Measurements from ENCODE around the gene C16orf86.

C16orf86 gene

DNA sequence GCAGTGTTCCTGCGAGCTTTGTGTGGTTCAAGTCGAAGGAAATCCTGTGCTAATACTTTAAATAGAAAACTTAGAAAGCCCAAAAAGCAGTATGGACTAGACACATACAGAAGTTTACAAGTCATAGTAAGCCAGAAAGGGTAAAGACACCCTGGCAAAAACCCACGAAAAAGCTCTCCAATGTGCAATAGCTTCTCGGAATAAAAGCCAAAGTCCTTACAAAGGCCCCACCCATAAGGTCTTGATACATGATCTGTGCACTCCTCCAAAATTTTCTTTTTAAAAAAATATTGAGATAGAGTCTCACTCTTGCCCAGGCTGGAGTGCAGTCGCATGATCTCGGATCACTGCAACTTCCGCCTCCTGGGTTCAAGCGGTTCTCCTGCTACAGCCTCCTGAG lies 10.3 kb downstream of the C16orf86 start:
- TF ChIP-seq GLIS3 (CRISPR knock-in tag; IDR thresholded peaks at IDR 0.05) (no peak), ZC3H10 (CRISPR knock-in tag; IDR thresholded peaks at IDR 0.05) (no peak), SNAI2 (CRISPR knock-in tag; IDR thresholded peaks at IDR 0.05) (no peak), ZFP30 (CRISPR knock-in tag; IDR thresholded peaks at IDR 0.05) (no peak), CSDC2 (CRISPR knock-in tag; IDR thresholded peaks at IDR 0.05) (no peak), TOX (CRISPR knock-in tag; IDR thresholded peaks at IDR 0.05; ENCODE audit: borderline replicate concordance) (no peak), OSR1 (CRISPR knock-in tag; IDR thresholded peaks at IDR 0.05) (no peak), ZFP3 (CRISPR knock-in tag; IDR thresholded peaks at IDR 0.05) (no peak), ZNF70 (CRISPR knock-in tag; IDR thresholded peaks at IDR 0.05) (no peak), PPARA (CRISPR knock-in tag; IDR thresholded peaks at IDR 0.05; ENCODE audit: borderline replicate concordance) (no peak), ESRRG (CRISPR knock-in tag; IDR thresholded peaks at IDR 0.05) (no peak), TCF4 (CRISPR knock-in tag; IDR thresholded peaks at IDR 0.05; ENCODE audit: borderline replicate concordance) (no peak), ZNF565 (CRISPR knock-in tag; conservative IDR thresholded peaks at IDR 0.05; ENCODE audit: low read depth) (no peak), RARB (CRISPR knock-in tag; IDR thresholded peaks at IDR 0.05) (no peak)
- TF ChIP-seq, protein P1, sequence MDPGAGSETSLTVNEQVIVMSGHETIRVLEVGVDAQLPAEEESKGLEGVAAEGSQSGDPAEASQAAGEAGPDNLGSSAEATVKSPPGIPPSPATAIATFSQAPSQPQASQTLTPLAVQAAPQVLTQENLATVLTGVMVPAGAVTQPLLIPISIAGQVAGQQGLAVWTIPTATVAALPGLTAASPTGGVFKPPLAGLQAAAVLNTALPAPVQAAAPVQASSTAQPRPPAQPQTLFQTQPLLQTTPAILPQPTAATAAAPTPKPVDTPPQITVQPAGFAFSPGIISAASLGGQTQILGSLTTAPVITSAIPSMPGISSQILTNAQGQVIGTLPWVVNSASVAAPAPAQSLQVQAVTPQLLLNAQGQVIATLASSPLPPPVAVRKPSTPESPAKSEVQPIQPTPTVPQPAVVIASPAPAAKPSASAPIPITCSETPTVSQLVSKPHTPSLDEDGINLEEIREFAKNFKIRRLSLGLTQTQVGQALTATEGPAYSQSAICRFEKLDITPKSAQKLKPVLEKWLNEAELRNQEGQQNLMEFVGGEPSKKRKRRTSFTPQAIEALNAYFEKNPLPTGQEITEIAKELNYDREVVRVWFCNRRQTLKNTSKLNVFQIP (CRISPR knock-in tag; IDR thresholded peaks at IDR 0.05; ENCODE audit: borderline replicate concordance, low read depth): no peak
- TF ChIP-seq, protein P2, sequence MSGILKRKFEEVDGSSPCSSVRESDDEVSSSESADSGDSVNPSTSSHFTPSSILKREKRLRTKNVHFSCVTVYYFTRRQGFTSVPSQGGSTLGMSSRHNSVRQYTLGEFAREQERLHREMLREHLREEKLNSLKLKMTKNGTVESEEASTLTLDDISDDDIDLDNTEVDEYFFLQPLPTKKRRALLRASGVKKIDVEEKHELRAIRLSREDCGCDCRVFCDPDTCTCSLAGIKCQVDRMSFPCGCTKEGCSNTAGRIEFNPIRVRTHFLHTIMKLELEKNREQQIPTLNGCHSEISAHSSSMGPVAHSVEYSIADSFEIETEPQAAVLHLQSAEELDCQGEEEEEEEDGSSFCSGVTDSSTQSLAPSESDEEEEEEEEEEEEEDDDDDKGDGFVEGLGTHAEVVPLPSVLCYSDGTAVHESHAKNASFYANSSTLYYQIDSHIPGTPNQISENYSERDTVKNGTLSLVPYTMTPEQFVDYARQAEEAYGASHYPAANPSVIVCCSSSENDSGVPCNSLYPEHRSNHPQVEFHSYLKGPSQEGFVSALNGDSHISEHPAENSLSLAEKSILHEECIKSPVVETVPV (CRISPR knock-in tag; IDR thresholded peaks at IDR 0.05): no peak
- TF ChIP-seq, protein P3, sequence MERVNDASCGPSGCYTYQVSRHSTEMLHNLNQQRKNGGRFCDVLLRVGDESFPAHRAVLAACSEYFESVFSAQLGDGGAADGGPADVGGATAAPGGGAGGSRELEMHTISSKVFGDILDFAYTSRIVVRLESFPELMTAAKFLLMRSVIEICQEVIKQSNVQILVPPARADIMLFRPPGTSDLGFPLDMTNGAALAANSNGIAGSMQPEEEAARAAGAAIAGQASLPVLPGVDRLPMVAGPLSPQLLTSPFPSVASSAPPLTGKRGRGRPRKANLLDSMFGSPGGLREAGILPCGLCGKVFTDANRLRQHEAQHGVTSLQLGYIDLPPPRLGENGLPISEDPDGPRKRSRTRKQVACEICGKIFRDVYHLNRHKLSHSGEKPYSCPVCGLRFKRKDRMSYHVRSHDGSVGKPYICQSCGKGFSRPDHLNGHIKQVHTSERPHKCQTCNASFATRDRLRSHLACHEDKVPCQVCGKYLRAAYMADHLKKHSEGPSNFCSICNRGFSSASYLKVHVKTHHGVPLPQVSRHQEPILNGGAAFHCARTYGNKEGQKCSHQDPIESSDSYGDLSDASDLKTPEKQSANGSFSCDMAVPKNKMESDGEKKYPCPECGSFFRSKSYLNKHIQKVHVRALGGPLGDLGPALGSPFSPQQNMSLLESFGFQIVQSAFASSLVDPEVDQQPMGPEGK (CRISPR knock-in tag; IDR thresholded peaks at IDR 0.05; ENCODE audit: borderline replicate concordance): no peak
- TF ChIP-seq, protein P4, sequence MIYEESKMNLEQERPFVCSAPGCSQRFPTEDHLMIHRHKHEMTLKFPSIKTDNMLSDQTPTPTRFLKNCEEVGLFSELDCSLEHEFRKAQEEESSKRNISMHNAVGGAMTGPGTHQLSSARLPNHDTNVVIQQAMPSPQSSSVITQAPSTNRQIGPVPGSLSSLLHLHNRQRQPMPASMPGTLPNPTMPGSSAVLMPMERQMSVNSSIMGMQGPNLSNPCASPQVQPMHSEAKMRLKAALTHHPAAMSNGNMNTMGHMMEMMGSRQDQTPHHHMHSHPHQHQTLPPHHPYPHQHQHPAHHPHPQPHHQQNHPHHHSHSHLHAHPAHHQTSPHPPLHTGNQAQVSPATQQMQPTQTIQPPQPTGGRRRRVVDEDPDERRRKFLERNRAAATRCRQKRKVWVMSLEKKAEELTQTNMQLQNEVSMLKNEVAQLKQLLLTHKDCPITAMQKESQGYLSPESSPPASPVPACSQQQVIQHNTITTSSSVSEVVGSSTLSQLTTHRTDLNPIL (CRISPR knock-in tag; IDR thresholded peaks at IDR 0.05; ENCODE audit: low read depth): no peak
- TF ChIP-seq, protein P5, sequence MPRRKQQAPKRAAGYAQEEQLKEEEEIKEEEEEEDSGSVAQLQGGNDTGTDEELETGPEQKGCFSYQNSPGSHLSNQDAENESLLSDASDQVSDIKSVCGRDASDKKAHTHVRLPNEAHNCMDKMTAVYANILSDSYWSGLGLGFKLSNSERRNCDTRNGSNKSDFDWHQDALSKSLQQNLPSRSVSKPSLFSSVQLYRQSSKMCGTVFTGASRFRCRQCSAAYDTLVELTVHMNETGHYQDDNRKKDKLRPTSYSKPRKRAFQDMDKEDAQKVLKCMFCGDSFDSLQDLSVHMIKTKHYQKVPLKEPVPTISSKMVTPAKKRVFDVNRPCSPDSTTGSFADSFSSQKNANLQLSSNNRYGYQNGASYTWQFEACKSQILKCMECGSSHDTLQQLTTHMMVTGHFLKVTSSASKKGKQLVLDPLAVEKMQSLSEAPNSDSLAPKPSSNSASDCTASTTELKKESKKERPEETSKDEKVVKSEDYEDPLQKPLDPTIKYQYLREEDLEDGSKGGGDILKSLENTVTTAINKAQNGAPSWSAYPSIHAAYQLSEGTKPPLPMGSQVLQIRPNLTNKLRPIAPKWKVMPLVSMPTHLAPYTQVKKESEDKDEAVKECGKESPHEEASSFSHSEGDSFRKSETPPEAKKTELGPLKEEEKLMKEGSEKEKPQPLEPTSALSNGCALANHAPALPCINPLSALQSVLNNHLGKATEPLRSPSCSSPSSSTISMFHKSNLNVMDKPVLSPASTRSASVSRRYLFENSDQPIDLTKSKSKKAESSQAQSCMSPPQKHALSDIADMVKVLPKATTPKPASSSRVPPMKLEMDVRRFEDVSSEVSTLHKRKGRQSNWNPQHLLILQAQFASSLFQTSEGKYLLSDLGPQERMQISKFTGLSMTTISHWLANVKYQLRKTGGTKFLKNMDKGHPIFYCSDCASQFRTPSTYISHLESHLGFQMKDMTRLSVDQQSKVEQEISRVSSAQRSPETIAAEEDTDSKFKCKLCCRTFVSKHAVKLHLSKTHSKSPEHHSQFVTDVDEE (CRISPR knock-in tag; IDR thresholded peaks at IDR 0.05): no peak
- no peak for ATAC-seq

DNA sequence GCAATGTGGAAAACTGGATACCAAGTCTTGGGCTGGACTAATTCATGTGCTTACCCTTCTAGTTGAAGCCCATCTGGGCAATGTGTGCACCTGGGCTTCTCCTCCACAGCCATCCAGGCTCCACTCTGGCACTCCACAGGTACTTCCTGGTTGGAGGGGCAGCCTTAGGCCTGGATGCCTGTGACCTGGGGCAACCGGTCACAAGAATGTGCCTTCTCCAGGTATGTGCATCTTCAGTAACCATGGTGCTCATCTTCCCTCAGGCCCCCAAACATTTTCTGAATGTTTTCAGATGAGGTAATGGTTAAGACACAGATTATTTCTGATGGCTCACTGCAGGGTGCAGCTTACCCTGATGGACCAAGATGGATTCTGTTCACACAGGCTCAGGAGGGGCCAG lies 11.1 kb downstream of the C16orf86 start:
- ATAC-seq: no peak
- TF ChIP-seq BACH2 (CRISPR knock-in tag; IDR thresholded peaks at IDR 0.05; ENCODE audit: borderline replicate concordance) (no peak), TCF4 (CRISPR knock-in tag; IDR thresholded peaks at IDR 0.05; ENCODE audit: borderline replicate concordance) (no peak), SNAI2 (CRISPR knock-in tag; IDR thresholded peaks at IDR 0.05) (no peak), ZFP3 (CRISPR knock-in tag; IDR thresholded peaks at IDR 0.05) (no peak), TOX (CRISPR knock-in tag; IDR thresholded peaks at IDR 0.05; ENCODE audit: borderline replicate concordance) (no peak), CSDC2 (CRISPR knock-in tag; IDR thresholded peaks at IDR 0.05) (no peak), PPARA (CRISPR knock-in tag; IDR thresholded peaks at IDR 0.05; ENCODE audit: borderline replicate concordance) (no peak), RARB (CRISPR knock-in tag; IDR thresholded peaks at IDR 0.05) (no peak)
- TF ChIP-seq, protein P4 (CRISPR knock-in tag; IDR thresholded peaks at IDR 0.05; ENCODE audit: low read depth): no peak
- TF ChIP-seq, protein P2 (CRISPR knock-in tag; IDR thresholded peaks at IDR 0.05): no peak
- TF ChIP-seq, protein P3 (CRISPR knock-in tag; IDR thresholded peaks at IDR 0.05; ENCODE audit: borderline replicate concordance): no peak
- TF ChIP-seq, protein P5 (CRISPR knock-in tag; IDR thresholded peaks at IDR 0.05): no peak

Data from SK-N-SH treated with all-trans-retinoic acid at 6 μM for 48 hours (cell line).